HepG2 (cell line): ENCODE measurements around the gene FAM83D. TPM values are rescaled to one million over a fixed set of nuclear protein-coding genes. Genes with fewer than 3 reads are reported as not detected.

Experiments used
- ARNT2 ChIP-seq: sonication (generic); formaldehyde crosslinking; IDR thresholded peaks from 2 replicates; pipeline ENCODE4 v1.8.0; 2022; ENCODE audit warnings: mild to moderate bottlenecking, low read depth, missing genetic modification reagents, moderate library complexity
- CBX5 ChIP-seq: sonication (generic); formaldehyde crosslinking; IDR thresholded peaks from 2 replicates; pipeline ENCODE4 v1.4.0; 2020; ENCODE audit warnings: missing genetic modification reagents, borderline replicate concordance
- CHD2 ChIP-seq: IDR thresholded peaks from 2 replicates; pipeline ENCODE4 v1.6.1; 2011; ENCODE audit warnings: low read depth, low read length, improper control_type of control experiment
- DDIT3 ChIP-seq: sonication (generic); formaldehyde crosslinking; IDR thresholded peaks from 2 replicates; pipeline ENCODE4 v1.4.0; 2020; ENCODE audit warnings: mild to moderate bottlenecking, missing genetic modification reagents
- MED8 ChIP-seq: sonication (generic); formaldehyde crosslinking; IDR thresholded peaks from 2 replicates; pipeline ENCODE4 v1.8.1; 2023; ENCODE audit warnings: mild to moderate bottlenecking, missing genetic modification reagents; ENCODE audit not compliant: insufficient replicate concordance
- NR1H2 ChIP-seq: sonication (generic); formaldehyde crosslinking; IDR thresholded peaks from 2 replicates; pipeline ENCODE4 v1.8.1; 2022; ENCODE audit warnings: low read depth, missing genetic modification reagents, borderline replicate concordance
- ONECUT2 ChIP-seq: sonication (generic); formaldehyde crosslinking; IDR thresholded peaks from 2 replicates; pipeline ENCODE4 v1.4.0; 2020; ENCODE audit warnings: missing genetic modification reagents
- TCF7 ChIP-seq: sonication (generic); IDR thresholded peaks from 2 replicates; pipeline ENCODE4 v1.6.1; 2016; ENCODE audit warnings: antibody characterized with exemption, low read depth
- ZNF180 ChIP-seq: sonication (generic); formaldehyde crosslinking; IDR thresholded peaks from 2 replicates; pipeline ENCODE4 v1.4.0; 2020; ENCODE audit warnings: low read depth, missing genetic modification reagents, borderline replicate concordance
- ZNF354B ChIP-seq: sonication (generic); formaldehyde crosslinking; IDR thresholded peaks from 2 replicates; pipeline ENCODE4 v1.8.0; 2022; ENCODE audit warnings: mild to moderate bottlenecking, missing genetic modification reagents
- ZNF597 ChIP-seq: sonication (generic); formaldehyde crosslinking; IDR thresholded peaks from 2 replicates; pipeline ENCODE4 v1.5.0; 2020; ENCODE audit warnings: missing genetic modification reagents
- ZNF747 ChIP-seq: sonication (generic); formaldehyde crosslinking; IDR thresholded peaks from 2 replicates; pipeline ENCODE4 v1.8.1; 2023; ENCODE audit warnings: missing genetic modification reagents, mild to moderate bottlenecking, borderline replicate concordance
- ZNF816 ChIP-seq: sonication (generic); formaldehyde crosslinking; IDR thresholded peaks from 2 replicates; pipeline ENCODE4 v1.8.0; 2022; ENCODE audit warnings: missing genetic modification reagents, mild to moderate bottlenecking, borderline replicate concordance
- polyA plus RNA-seq, 8 experiments: library from polyadenylated mRNA; depleted of rRNA in 3 of 8; stranded (reverse) in 7 of 8; unstranded in 1 of 8; fragments of >200 nt; fragmentation: Illumina TruSeq in 4 of 8; extraction: Trizol in 4 of 8; gene quantifications; 2 replicates each; pipeline versions ENCODE4 v1.2.1 to v1.2.3, GENCODE V29; 2011 to 2016; ENCODE audit warnings: low read depth in 4 of 8, missing spikeins in 1 of 8, mixed read lengths in 1 of 8; ENCODE audit not compliant: insufficient read depth in 1 of 8
- total RNA-seq, 5 experiments: library from RNA; depleted of rRNA; stranded (reverse); fragments of >200 nt; fragmentation: Illumina TruSeq; extraction: Trizol; gene quantifications; 2 replicates each; pipeline ENCODE4 v1.2.3, GENCODE V29; 2016; ENCODE audit warnings: low read depth in 1 of 5
- TF ChIP-seq, protein P1 (sequence below): sonication (generic); formaldehyde crosslinking; IDR thresholded peaks from 2 replicates; pipeline ENCODE4 v1.9.0; 2021; ENCODE audit warnings: mild to moderate bottlenecking, missing genetic modification reagents
- TF ChIP-seq, protein P2 (sequence below): sonication (generic); formaldehyde crosslinking; IDR thresholded peaks from 2 replicates; pipeline ENCODE4 v1.4.0; 2020; ENCODE audit warnings: missing genetic modification reagents, borderline replicate concordance
- TF ChIP-seq, protein P3 (sequence below): sonication (generic); formaldehyde crosslinking; IDR thresholded peaks from 2 replicates; pipeline ENCODE4 v1.5.0; 2020; ENCODE audit warnings: mild to moderate bottlenecking, missing genetic modification reagents, borderline replicate concordance

The FAM83D gene
- total and polyA plus RNA-seq, 2 of the 13 experiments (the other 11 are each of a cell fraction or from before 2014, with no cell fraction given), result 51.4 to 64.0 TPM

DNA sequence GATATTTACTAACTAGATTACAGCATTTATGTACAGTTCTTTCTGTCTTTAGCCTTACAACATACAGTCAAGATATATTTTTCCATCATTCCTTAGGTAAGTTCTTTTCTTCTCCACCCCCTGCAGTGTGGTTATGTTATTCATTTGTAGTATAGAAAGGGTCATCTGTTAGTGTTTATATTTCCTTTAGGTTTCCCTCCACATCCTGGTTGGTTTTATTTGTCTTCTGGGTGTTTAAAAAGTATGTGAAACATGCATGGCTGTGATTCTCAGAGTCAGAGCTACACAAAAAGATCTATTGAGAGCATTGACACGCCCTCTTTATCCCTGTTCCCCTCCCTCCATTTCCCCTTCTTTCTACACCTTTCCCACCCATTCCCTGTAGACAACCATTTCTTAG, 56.1 kb downstream of the FAM83D start (continued):
- TF ChIP-seq, protein P1, sequence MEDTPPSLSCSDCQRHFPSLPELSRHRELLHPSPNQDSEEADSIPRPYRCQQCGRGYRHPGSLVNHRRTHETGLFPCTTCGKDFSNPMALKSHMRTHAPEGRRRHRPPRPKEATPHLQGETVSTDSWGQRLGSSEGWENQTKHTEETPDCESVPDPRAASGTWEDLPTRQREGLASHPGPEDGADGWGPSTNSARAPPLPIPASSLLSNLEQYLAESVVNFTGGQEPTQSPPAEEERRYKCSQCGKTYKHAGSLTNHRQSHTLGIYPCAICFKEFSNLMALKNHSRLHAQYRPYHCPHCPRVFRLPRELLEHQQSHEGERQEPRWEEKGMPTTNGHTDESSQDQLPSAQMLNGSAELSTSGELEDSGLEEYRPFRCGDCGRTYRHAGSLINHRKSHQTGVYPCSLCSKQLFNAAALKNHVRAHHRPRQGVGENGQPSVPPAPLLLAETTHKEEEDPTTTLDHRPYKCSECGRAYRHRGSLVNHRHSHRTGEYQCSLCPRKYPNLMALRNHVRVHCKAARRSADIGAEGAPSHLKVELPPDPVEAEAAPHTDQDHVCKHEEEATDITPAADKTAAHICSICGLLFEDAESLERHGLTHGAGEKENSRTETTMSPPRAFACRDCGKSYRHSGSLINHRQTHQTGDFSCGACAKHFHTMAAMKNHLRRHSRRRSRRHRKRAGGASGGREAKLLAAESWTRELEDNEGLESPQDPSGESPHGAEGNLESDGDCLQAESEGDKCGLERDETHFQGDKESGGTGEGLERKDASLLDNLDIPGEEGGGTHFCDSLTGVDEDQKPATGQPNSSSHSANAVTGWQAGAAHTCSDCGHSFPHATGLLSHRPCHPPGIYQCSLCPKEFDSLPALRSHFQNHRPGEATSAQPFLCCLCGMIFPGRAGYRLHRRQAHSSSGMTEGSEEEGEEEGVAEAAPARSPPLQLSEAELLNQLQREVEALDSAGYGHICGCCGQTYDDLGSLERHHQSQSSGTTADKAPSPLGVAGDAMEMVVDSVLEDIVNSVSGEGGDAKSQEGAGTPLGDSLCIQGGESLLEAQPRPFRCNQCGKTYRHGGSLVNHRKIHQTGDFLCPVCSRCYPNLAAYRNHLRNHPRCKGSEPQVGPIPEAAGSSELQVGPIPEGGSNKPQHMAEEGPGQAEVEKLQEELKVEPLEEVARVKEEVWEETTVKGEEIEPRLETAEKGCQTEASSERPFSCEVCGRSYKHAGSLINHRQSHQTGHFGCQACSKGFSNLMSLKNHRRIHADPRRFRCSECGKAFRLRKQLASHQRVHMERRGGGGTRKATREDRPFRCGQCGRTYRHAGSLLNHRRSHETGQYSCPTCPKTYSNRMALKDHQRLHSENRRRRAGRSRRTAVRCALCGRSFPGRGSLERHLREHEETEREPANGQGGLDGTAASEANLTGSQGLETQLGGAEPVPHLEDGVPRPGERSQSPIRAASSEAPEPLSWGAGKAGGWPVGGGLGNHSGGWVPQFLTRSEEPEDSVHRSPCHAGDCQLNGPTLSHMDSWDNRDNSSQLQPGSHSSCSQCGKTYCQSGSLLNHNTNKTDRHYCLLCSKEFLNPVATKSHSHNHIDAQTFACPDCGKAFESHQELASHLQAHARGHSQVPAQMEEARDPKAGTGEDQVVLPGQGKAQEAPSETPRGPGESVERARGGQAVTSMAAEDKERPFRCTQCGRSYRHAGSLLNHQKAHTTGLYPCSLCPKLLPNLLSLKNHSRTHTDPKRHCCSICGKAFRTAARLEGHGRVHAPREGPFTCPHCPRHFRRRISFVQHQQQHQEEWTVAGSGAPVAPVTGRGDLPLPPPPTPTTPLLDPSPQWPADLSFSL, result no peak
- TF ChIP-seq, protein P2, sequence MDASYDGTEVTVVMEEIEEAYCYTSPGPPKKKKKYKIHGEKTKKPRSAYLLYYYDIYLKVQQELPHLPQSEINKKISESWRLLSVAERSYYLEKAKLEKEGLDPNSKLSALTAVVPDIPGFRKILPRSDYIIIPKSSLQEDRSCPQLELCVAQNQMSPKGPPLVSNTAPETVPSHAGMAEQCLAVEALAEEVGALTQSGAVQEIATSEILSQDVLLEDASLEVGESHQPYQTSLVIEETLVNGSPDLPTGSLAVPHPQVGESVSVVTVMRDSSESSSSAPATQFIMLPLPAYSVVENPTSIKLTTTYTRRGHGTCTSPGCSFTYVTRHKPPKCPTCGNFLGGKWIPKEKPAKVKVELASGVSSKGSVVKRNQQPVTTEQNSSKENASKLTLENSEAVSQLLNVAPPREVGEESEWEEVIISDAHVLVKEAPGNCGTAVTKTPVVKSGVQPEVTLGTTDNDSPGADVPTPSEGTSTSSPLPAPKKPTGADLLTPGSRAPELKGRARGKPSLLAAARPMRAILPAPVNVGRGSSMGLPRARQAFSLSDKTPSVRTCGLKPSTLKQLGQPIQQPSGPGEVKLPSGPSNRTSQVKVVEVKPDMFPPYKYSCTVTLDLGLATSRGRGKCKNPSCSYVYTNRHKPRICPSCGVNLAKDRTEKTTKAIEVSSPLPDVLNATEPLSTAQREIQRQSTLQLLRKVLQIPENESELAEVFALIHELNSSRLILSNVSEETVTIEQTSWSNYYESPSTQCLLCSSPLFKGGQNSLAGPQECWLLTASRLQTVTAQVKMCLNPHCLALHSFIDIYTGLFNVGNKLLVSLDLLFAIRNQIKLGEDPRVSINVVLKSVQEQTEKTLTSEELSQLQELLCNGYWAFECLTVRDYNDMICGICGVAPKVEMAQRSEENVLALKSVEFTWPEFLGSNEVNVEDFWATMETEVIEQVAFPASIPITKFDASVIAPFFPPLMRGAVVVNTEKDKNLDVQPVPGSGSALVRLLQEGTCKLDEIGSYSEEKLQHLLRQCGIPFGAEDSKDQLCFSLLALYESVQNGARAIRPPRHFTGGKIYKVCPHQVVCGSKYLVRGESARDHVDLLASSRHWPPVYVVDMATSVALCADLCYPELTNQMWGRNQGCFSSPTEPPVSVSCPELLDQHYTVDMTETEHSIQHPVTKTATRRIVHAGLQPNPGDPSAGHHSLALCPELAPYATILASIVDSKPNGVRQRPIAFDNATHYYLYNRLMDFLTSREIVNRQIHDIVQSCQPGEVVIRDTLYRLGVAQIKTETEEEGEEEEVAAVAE, result no peak
- no peak for TF ChIP-seq ZNF180 (CRISPR knock-in tag)
- TF ChIP-seq CHD2, result no peak
- TF ChIP-seq TCF7, result no peak
- TF ChIP-seq ZNF354B (CRISPR knock-in tag), result no peak
- TF ChIP-seq ZNF816 (CRISPR knock-in tag), result no peak
- no peak for TF ChIP-seq MED8 (CRISPR knock-in tag)
- no peak for TF ChIP-seq ONECUT2 (CRISPR knock-in tag)
- no peak for TF ChIP-seq DDIT3
- no peak for TF ChIP-seq NR1H2
- no peak for TF ChIP-seq ZNF597
- no peak for TF ChIP-seq CBX5 (CRISPR knock-in tag)
- TF ChIP-seq, protein P3, sequence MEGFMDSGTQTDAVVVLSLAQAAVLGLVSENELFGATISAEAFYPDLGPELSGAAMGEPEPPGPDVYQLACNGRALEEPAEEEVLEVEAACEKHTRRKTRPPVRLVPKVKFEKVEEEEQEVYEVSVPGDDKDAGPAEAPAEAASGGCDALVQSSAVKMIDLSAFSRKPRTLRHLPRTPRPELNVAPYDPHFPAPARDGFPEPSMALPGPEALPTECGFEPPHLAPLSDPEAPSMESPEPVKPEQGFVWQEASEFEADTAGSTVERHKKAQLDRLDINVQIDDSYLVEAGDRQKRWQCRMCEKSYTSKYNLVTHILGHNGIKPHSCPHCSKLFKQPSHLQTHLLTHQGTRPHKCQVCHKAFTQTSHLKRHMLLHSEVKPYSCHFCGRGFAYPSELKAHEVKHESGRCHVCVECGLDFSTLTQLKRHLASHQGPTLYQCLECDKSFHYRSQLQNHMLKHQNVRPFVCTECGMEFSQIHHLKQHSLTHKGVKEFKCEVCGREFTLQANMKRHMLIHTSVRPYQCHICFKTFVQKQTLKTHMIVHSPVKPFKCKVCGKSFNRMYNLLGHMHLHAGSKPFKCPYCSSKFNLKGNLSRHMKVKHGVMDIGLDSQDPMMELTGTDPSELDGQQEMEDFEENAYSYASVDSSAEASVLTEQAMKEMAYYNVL (CRISPR knock-in tag), result no peak
- TF ChIP-seq ARNT2, result no peak
- no peak for TF ChIP-seq ZNF747 (CRISPR knock-in tag)
